K562 (cell line): ENCODE data around the gene SCYGR2. TPM values are rescaled to one million over a fixed set of nuclear protein-coding genes. Genes with fewer than 3 reads are reported as not detected.

Experiments
- ATAC-seq: fragments of 200-7000 bp; cut with Tn5 transposase; 3 replicates; pipeline ENCODE4 v1.9.1; 2020; ENCODE audit warnings: moderate library complexity
- BruUV-seq: library from RNA; stranded (reverse); fragments of 400-500 nt; replicated peaks from 2 replicates; lab custom pipeline; 2021; lab: Mats Ljungman, UMichigan
- CTCF ChIA-PET: fragments of 300-600 bp; formaldehyde crosslinking; extraction: SDS; loops from one replicate; lab custom pipeline; 2021; ENCODE audit warnings: low intra/inter-chr PET ratio; lab: Yijun Ruan, JAX
- POLR2A ChIA-PET: fragments of 300-600, 350-650 bp; sonication (Branson Sonifier 250); formaldehyde crosslinking; extraction: SDS; loops from one replicate; lab custom pipeline; 2021; ENCODE audit warnings: antibody characterized with exemption, inconsistent platforms; lab: Yijun Ruan, JAX
- DNase-seq, 4 experiments: peaks; one replicate each; pipeline versions ENCODE4 v3.0.0 to v3.0.0-alpha.2; 2011 to 2018; ENCODE audit warnings: low spot score in 3 of 4, mixed read lengths in 3 of 4; ENCODE audit errors: extremely low read depth in 1 of 4
- FAIRE-seq: peaks from 2 replicates; lab custom pipeline; 2011; peaks lifted over from hg19 to GRCh38; lab: Jason Lieb, UNC
- H2AFZ ChIP-seq: 2 replicates; pipeline ENCODE4 v1.6.0; 2011; ENCODE audit warnings: low read depth, low read length, control low read depth, inconsistent platforms
- H3K27ac ChIP-seq: fragments of 200-600 bp; 3 replicates; pipeline ENCODE4 v1.8.0; 2011; ENCODE audit warnings: low read depth, mild to moderate bottlenecking, control low read depth, inconsistent platforms, low read length, moderate library complexity, mixed read lengths; ENCODE audit errors: extremely low read depth
- H3K27me3 ChIP-seq, 2 experiments: fragments of 300-600 bp in 1 of 2; 2 replicates in 1 of 2; 3 replicates in 1 of 2; pipeline versions ENCODE4 v1.6.0 to v1.8.0; 2011; ENCODE audit warnings: inconsistent platforms in 2 of 2, low read length in 2 of 2, mild to moderate bottlenecking in 1 of 2, mixed read lengths in 1 of 2, moderate library complexity in 1 of 2; ENCODE audit not compliant: control insufficient read depth in 2 of 2, insufficient read depth in 2 of 2
- H3K36me3 ChIP-seq: fragments of 300-600 bp; 3 replicates; pipeline ENCODE4 v1.8.0; 2011; ENCODE audit warnings: mild to moderate bottlenecking, low read length, inconsistent platforms; ENCODE audit not compliant: control insufficient read depth, insufficient read depth
- H3K4me1 ChIP-seq, 2 experiments: fragments of 200-600 bp in 1 of 2; replicated peaks in 1 of 2; 2 replicates in 1 of 2; 3 replicates in 1 of 2; pipeline versions ENCODE4 v1.5.1 to v1.8.0; 2011; ENCODE audit warnings: inconsistent platforms in 2 of 2, low read length in 2 of 2, mild to moderate bottlenecking in 1 of 2, mixed read lengths in 1 of 2, moderate library complexity in 1 of 2; ENCODE audit not compliant: control insufficient read depth in 2 of 2, insufficient read depth in 2 of 2
- H3K4me2 ChIP-seq: 2 replicates; pipeline ENCODE4 v1.6.1; 2011; ENCODE audit warnings: low read length, control low read depth, inconsistent platforms, mixed read lengths; ENCODE audit not compliant: insufficient read depth
- H3K4me3 ChIP-seq: fragments of 200-600 bp; sonication (generic), shearing (Covaris generic); 2 replicates; pipeline ENCODE4 v1.5.1; 2016; ENCODE audit warnings: control low read depth, inconsistent platforms
- H3K79me2 ChIP-seq: fragments of 200-600 bp; 3 replicates; pipeline ENCODE4 v1.8.0; 2011; ENCODE audit warnings: low read length, inconsistent platforms; ENCODE audit not compliant: control insufficient read depth, insufficient read depth
- H3K9ac ChIP-seq, 2 experiments: 2 replicates each; pipeline versions ENCODE4 v1.6.0 to v1.6.1; 2011; ENCODE audit warnings: low read depth in 2 of 2, low read length in 2 of 2, control low read depth in 1 of 2, inconsistent platforms in 1 of 2, mild to moderate bottlenecking in 1 of 2, mixed read lengths in 1 of 2; ENCODE audit not compliant: insufficient read depth in 1 of 2
- H3K9me1 ChIP-seq: one replicate; pipeline ENCODE4 v1.6.0; 2011; ENCODE audit warnings: inconsistent platforms, mild to moderate bottlenecking, low read length, moderate library complexity; ENCODE audit not compliant: control insufficient read depth, insufficient read depth
- H3K9me3 ChIP-seq: replicated peaks from 2 replicates; pipeline ENCODE4 v1.5.1; 2011; ENCODE audit warnings: low read depth, low read length, inconsistent platforms; ENCODE audit not compliant: control insufficient read depth, insufficient read depth
- H4K20me1 ChIP-seq: replicated peaks from 2 replicates; pipeline ENCODE4 v1.6.1; 2011; ENCODE audit warnings: low read length, inconsistent platforms, mixed read lengths; ENCODE audit not compliant: control insufficient read depth, insufficient read depth
- CBX8 ChIP-seq: fragments of 200-600 bp; sonication (generic); IDR thresholded peaks from 2 replicates; pipeline ENCODE4 v1.6.1; 2012; ENCODE audit warnings: borderline replicate concordance, mixed run types, low read depth, mild to moderate bottlenecking, moderate library complexity, mixed read lengths, low read length, control low read depth, inconsistent platforms; ENCODE audit not compliant: poor library complexity, severe bottlenecking; ENCODE audit errors: extremely low read depth
- DPF2 ChIP-seq: fragments of 450-650 bp; IDR thresholded peaks from 2 replicates; pipeline ENCODE4 v1.6.1; 2016
- ZNF253 ChIP-seq: fragments of 250-450 bp; sonication (Bioruptor Pico); conservative IDR thresholded peaks from 2 replicates; pipeline ENCODE4 v1.6.1; 2021; ENCODE audit warnings: mild to moderate bottlenecking
- WGBS: fragments of 100-300 bp; shearing (Covaris generic); methylation state at CpG from one replicate; pipeline ENCODE4 v1.1.6; 2016; ENCODE audit warnings: low coverage, mixed read lengths; ENCODE audit not compliant: insufficient coverage; ENCODE audit errors: missing lambda C conversion rate; 5-methylcytosine and 5-hydroxymethylcytosine counted together
- in situ Hi-C: fragments of 300-500 bp; cut with MboI; formaldehyde crosslinking; loops from 4 replicates; pipeline ENCODE4 v1.15.0; 2018; ENCODE audit warnings: inconsistent platforms, mixed read lengths
- intact Hi-C: fragments of 100-400 bp; cut with micrococcal nuclease; formaldehyde crosslinking; loops from 2 replicates; pipeline ENCODE4 v1.14.2; 2022
- polyA plus RNA-seq, 8 experiments: library from polyadenylated mRNA; depleted of rRNA in 4 of 8; stranded (reverse) in 5 of 8; unstranded in 3 of 8; fragments of >200 nt; fragmentation: Nextera tagmentation in 2 of 8; fragmentation: Illumina TruSeq in 1 of 8; extraction: Ambion mirVana in 2 of 8; extraction: Trizol in 1 of 8; gene quantifications; 2 replicates each; pipeline versions ENCODE4 v1.2.1 to v1.2.3, GENCODE V29; 2011 to 2014; ENCODE audit warnings: inconsistent platforms in 1 of 8, missing spikeins in 1 of 8
- total RNA-seq, 7 experiments: library from RNA; depleted of rRNA in 6 of 7; stranded (reverse); fragments of >200 nt in 6 of 7; fragmentation: Illumina TruSeq in 2 of 7; extraction: Trizol in 2 of 7; gene quantifications; 2 replicates each; pipeline versions ENCODE4 v1.2.1 to v1.2.3, GENCODE V29; 2011 to 2021; ENCODE audit warnings: low replicate concordance in 1 of 7
- TF ChIP-seq, protein P1 (sequence below): fragments of 250-450 bp; sonication (Bioruptor Pico); IDR thresholded peaks from 2 replicates; pipeline ENCODE4 v1.8.0; 2021; ENCODE audit warnings: borderline replicate concordance, mild to moderate bottlenecking, moderate library complexity; ENCODE audit not compliant: poor library complexity, severe bottlenecking

SCYGR2 gene
- total and polyA plus RNA-seq, 9 of the 15 experiments (the other 6 are each of a cell fraction or from before 2014, with no cell fraction given), result not detected

DNA sequence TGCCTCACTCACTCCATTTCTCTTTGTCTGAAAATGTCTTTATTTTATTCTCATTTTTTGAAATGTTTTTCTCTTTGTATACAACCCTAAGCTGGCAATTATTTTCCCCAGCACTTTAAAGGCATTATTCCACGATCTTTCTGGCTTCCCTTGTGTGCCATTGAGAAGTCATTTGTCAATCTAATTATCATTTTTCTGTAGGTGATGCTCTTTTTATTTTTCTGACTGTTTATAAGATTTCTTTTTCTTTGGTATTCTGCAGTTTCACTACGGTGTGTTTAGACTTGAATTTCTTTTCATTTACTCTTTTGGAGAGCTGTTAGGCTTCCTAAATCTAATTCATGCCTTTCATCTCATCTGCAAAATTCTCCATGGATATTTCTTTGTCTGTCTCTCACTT is 26.7 kb downstream of the SCYGR2 start:
- intact Hi-C loops (no loop called here), in situ Hi-C loops (no loop called here)
- Histone ChIP-seq H4K20me1 (no peaks in the 10 kb centered on the region), H3K9me3 (no peaks in the 10 kb centered on the region), H2AFZ (no peak overlapping the region), H3K9ac (no peak overlapping the region), H3K4me1 (no peaks in the 10 kb centered on the region), H3K27ac (no peak overlapping the region), H3K4me3 (no peak overlapping the region), H3K27me3 (peaks cover 5 to 31% of the 10 kb centered on the region in 2 experiments; a peak in 4 of 5 replicates), H3K36me3 (no peaks in the 10 kb centered on the region), H3K79me2 (no peaks in the 10 kb centered on the region), H3K4me2 (no peak overlapping the region), H3K9me1 (no peaks in the 10 kb centered on the region)
- ATAC-seq (no peak), FAIRE-seq (no peak), DNase-seq (no peak)
- no TSS peak for BruUV-seq
- TF ChIP-seq, protein P1, sequence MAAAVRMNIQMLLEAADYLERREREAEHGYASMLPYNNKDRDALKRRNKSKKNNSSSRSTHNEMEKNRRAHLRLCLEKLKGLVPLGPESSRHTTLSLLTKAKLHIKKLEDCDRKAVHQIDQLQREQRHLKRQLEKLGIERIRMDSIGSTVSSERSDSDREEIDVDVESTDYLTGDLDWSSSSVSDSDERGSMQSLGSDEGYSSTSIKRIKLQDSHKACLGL (CRISPR knock-in tag), result no peak
- no peak for TF ChIP-seq ZNF253 (CRISPR knock-in tag)
- TF ChIP-seq CBX8, result no peak
- no peak for TF ChIP-seq DPF2
- POLR2A ChIA-PET, result no interaction called here
- 0% methylated on average over 2 of the region's 2 CpGs for WGBS
- CTCF ChIA-PET, result no interaction called here
